ENCODE data around the gene MRPS18B.

The MRPS18B gene

DNA sequence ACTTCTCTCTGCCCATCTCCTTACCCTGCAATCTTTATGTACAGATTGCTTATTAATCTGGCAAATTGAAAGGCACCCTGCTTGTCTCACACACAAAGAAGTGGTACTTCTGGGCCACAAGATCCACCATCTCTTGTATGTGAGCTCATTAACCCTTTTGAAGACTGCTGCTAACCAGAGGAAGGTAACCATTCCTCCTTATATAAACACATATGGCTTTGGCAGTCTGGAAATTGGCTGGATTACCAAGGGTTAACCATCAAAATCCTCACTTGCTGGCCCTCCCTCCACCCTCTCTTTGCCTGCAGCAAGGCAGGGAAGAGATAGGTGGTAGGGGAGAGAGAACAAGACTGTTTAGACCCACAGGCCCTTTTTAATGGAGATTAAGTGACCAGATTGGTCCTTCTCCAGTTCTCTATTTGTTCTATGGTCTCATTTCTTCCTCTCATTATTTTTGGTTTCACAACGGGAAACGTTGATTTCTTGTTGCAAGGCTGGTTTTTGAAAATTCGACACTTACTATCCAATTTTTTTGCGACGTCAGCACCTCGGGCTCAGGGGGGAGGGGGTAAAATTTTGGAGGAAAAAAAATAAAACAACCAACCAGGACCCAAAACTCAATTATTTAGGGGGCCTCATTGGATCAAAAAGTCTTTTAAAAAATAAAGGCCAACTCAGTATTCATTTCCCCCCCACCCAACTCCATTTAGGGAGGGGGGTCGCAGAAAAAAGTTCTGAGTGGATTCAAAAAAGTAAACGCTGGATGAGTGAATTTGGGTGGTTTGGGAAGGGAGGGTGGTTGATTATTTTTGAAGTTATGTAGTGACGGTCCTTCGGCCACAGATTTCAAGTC is 1.5 kb upstream of the MRPS18B start:
- no peak for DNase-seq (ENCODE audit: low spot score)
- TF ChIP-seq, protein P1, sequence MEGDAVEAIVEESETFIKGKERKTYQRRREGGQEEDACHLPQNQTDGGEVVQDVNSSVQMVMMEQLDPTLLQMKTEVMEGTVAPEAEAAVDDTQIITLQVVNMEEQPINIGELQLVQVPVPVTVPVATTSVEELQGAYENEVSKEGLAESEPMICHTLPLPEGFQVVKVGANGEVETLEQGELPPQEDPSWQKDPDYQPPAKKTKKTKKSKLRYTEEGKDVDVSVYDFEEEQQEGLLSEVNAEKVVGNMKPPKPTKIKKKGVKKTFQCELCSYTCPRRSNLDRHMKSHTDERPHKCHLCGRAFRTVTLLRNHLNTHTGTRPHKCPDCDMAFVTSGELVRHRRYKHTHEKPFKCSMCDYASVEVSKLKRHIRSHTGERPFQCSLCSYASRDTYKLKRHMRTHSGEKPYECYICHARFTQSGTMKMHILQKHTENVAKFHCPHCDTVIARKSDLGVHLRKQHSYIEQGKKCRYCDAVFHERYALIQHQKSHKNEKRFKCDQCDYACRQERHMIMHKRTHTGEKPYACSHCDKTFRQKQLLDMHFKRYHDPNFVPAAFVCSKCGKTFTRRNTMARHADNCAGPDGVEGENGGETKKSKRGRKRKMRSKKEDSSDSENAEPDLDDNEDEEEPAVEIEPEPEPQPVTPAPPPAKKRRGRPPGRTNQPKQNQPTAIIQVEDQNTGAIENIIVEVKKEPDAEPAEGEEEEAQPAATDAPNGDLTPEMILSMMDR (IDR thresholded peaks at IDR 0.05; ENCODE audit: extremely low read depth, insufficient read depth, missing control alignments), result no peak
- in situ Hi-C loops (cut with MboI; ENCODE audit: low pct_unique_long_range_greater_than_20kb, low sequenced_read_pairs, unreplicated experiment), result no loop called here

DNA sequence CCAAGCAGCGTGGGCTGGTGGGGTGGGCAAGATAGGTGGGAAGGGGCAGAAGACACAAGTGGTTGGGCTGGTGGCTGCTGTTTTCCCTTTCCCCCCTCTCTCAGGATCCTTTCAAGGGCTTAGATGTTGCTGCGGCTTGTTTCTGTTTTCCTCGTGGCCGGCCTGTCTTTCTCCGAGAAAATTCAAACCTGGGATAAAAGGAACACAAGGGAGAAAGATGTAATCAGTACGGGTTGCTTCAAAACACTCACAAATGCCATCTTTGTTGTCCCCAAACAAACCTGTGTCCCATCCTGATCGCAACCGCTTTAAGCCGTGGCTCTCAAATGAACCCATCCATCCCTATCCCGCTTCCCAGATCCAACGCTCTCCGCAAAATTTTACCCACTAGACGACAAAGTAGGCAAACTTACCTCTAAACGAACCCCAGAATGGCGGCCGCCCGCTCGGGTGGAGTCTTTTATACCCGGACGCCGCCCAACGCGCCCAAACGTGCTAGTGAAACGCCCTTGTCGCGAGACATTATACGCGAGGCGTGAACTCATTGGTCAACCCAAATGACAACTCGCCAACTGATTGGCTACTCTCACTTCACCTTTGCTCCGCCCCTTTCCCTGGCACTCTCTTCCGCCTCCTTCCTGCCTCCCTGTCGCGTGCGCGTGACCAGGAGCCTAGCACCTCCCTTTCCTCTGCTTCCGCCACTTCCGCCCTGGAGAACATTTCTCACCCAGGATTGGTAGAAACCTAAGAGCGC is 652 bp upstream of the MRPS18B start, which contains the start of gene PPP1R10:
PPP1R10 (minus strand) TSS at position 433 of the 754 bp plus-strand sequence. CDS start 7,299 bp downstream, outside the sequence.
- peak; percentile 92 for DNase-seq (ENCODE audit: low spot score)
- in situ Hi-C loops (cut with MboI; ENCODE audit: low pct_unique_long_range_greater_than_20kb, low sequenced_read_pairs, unreplicated experiment), result no loop called here
- TF ChIP-seq, protein P1 (IDR thresholded peaks at IDR 0.05; ENCODE audit: extremely low read depth, insufficient read depth, missing control alignments), result no peak

DNA sequence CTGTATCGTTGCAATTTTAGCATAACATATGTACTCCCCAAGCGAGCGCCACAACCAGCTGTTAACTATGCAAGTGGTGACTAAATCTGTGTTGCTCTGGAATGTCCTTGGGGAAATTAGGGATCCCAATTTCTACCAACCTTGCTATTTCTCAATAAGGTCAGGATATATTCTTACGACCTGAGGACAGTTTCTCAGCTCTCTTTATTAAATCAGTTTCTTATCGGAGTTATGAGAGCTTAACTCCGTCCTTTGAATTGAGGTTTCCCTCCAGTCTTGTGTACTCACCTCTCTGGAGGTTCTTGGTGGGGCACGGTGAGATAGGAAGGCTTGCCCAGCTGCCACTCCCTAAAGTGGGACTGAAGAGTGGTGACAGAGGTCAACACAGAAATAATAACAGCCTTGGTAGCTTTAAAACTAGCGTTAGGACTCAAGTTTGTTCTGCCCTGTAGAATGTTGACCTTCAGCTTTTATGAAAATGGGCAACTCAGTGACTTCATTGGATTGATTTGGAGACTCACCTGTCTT is 694 bp downstream of the MRPS18B start:
- in situ Hi-C loops (cut with MboI; ENCODE audit: low pct_unique_long_range_greater_than_20kb, low sequenced_read_pairs, unreplicated experiment), result no loop called here
- TF ChIP-seq, protein P1 (IDR thresholded peaks at IDR 0.05; ENCODE audit: extremely low read depth, insufficient read depth, missing control alignments), result no peak
- DNase-seq (ENCODE audit: low spot score), result no peak

DNA sequence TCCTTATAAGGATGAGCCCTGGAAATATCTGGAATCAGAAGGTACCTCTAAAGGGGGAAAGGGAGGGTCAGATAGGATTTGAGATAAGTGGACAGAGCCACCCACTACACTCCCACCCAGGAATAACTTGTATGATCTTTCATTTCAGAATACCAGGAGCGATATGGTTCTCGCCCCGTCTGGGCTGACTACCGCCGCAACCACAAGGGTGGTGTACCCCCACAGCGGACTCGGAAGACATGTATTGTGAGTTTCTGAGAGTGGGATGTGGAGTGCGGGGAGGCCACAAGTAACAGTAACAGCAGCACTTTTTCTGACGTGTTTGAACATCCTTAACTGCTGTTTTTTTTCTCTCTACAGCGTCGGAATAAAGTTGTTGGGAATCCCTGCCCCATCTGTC is 1.9 kb downstream of the MRPS18B start:
- no peak for DNase-seq (ENCODE audit: low spot score)
- in situ Hi-C loops (cut with MboI; ENCODE audit: low pct_unique_long_range_greater_than_20kb, low sequenced_read_pairs, unreplicated experiment), result no loop called here
- TF ChIP-seq, protein P1 (IDR thresholded peaks at IDR 0.05; ENCODE audit: extremely low read depth, insufficient read depth, missing control alignments), result no peak

DNA sequence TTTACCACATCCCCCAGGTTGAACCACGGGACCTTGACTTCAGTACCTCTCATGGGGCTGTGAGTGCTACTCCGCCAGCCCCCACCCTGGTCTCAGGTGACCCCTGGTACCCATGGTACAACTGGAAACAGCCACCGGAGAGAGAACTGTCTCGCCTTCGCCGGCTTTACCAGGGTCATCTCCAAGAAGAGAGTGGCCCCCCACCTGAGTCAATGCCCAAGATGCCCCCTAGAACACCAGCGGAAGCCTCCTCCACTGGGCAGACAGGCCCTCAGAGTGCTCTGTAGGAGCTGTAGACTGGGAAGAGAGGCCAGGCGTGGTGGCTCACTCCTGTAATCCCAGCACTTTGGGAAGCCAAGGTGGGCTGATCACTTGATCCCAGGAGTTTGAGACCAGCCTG is 7.9 kb downstream of the MRPS18B start:
- TF ChIP-seq, protein P1 (IDR thresholded peaks at IDR 0.05; ENCODE audit: extremely low read depth, insufficient read depth, missing control alignments), result no peak
- no peak for DNase-seq (ENCODE audit: low spot score)
- in situ Hi-C loops (cut with MboI; ENCODE audit: low pct_unique_long_range_greater_than_20kb, low sequenced_read_pairs, unreplicated experiment), result no loop called here

DNA sequence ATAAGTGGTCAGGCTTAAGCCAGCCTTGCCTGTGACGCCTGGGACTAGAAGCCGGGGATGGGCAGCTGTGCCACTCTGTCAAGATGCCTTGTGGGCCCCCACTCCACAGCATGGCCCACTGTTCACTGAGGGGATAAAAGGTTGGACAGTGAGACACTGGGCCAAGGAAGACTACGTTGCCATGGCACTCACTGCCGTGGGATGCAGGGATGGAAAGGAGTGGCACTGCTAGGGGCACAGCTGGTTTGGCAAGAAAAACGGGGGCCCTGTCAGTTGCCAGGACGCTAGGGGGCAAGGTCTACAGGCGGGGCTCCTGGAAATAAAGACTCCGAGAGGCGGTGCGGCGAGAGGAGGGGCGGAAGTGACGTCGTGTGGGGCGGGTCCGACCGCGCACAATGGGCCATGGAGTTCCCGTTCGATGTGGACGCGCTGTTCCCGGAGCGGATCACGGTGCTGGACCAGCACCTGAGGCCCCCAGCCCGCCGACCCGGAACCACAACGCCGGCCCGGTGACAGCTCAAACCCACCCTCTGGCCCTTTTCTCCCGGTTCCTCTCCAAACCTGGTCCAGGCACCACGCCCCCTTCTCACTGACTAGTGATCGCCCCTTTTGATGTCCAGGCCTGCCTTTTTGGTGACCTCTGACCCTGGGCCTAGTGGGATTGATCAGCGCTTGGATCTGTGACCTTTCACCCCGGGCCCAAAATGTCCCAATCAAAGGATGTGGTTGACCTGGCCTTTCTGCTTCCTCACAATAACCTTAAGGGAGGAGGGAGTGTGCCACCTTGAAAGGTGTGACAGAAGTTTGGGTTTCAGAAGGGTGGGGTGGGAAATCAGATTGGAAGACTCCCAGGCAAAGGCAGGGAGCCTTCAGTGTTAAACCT is 9.1 kb downstream of the MRPS18B start, which contains the start of gene ATAT1:
ATAT1 (plus strand) TSS at position 391 of the 883 bp plus-strand sequence.
- in situ Hi-C loops (cut with MboI; ENCODE audit: low pct_unique_long_range_greater_than_20kb, low sequenced_read_pairs, unreplicated experiment), result no loop called here
- TF ChIP-seq, protein P1 (IDR thresholded peaks at IDR 0.05; ENCODE audit: extremely low read depth, insufficient read depth, missing control alignments), result peak; percentile 35
- peak; percentile 88 for DNase-seq (ENCODE audit: low spot score)
